ENCODE results near the gene GPR158. TPM values are rescaled to one million over a fixed set of nuclear protein-coding genes. Genes with fewer than 3 reads are reported as not detected.

GPR158 gene
- total and polyA plus RNA-seq, 4 donors: 0.42 TPM; not detected in 3

- 89 to 95% methylated on average over 1 of the region's 1 CpG for WGBS, 2 donors
- ATAC-seq (ENCODE audit: low FRiP score) (no peak), DNase-seq (no peak)
- Histone ChIP-seq H3K36me3 (ENCODE audit: control insufficient read depth in 1 of 2, insufficient read depth in 2 of 2, low read length in 1 of 2) (no peaks in the 10 kb centered on the region), H3K4me3 (ENCODE audit: low read length in 2 of 2) (no peak overlapping the region), H3K9me3 (ENCODE audit: control insufficient read depth, low read length) (peaks cover 1% of the 10 kb centered on the region), H3K27ac (ENCODE audit: low read depth in 1 of 2, low read length in 2 of 2) (no peak overlapping the region), H3K27me3 (ENCODE audit: control insufficient read depth in 1 of 2, insufficient read depth in 2 of 2, low read length in 1 of 2) (no peaks in the 10 kb centered on the region), H3K4me1 (ENCODE audit: control insufficient read depth in 1 of 2, insufficient read depth in 2 of 2, low read length in 2 of 2) (no peaks in the 10 kb centered on the region)
- intact Hi-C loops (cut with DNase I): no loop called here
These were observed 103.4 kb downstream of the GPR158 start for GRCh38 chr10:25278180-25278579.

DNA sequence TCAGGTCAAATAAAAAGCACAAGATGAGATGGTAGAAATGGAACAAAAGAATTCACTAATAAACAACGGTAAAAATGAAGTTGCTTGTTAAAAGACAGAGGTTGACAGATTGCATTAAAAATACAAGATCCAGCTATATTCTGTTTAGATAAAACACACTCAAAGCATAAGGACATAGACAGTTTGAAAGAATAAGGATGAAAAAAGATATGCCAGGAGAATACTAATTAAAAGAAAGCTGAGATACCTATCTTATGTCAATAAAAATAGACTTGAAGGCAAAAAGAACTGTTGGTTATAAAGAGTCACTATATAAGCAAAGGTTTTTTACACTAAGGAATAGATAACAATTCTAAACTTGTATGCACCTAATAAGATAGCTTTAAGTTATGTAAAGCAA is 105.3 kb downstream of the GPR158 start:
- WGBS, 2 donors: 92 to 95% methylated on average over 1 of the region's 1 CpG

GRCh38 chr10:25280573-25280972 is 105.8 kb downstream of the GPR158 start:
- Histone ChIP-seq H3K27me3 (ENCODE audit: control insufficient read depth in 1 of 2, insufficient read depth in 2 of 2, low read length in 1 of 2) (no peaks in the 10 kb centered on the region), H3K9me3 (ENCODE audit: control insufficient read depth, low read length) (peaks cover 3% of the 10 kb centered on the region), H3K27ac (ENCODE audit: low read depth in 1 of 2, low read length in 2 of 2) (no peak overlapping the region), H3K36me3 (ENCODE audit: control insufficient read depth in 1 of 2, insufficient read depth in 2 of 2, low read length in 1 of 2) (no peaks in the 10 kb centered on the region), H3K4me1 (ENCODE audit: control insufficient read depth in 1 of 2, insufficient read depth in 2 of 2, low read length in 2 of 2) (no peaks in the 10 kb centered on the region), H3K4me3 (ENCODE audit: low read length in 2 of 2) (no peak overlapping the region)
- no peak for ATAC-seq (ENCODE audit: low FRiP score)
- 79 to 84% methylated on average over 7 of the region's 7 CpGs for WGBS, 2 donors
- no peak for DNase-seq
- intact Hi-C loops (cut with DNase I): no loop called here

More for the DNA sequence above, 105.3 kb downstream of the GPR158 start:
- Histone ChIP-seq H3K27me3 (ENCODE audit: control insufficient read depth in 1 of 2, insufficient read depth in 2 of 2, low read length in 1 of 2) (no peaks in the 10 kb centered on the region), H3K27ac (ENCODE audit: low read depth in 1 of 2, low read length in 2 of 2) (no peak overlapping the region), H3K4me1 (ENCODE audit: control insufficient read depth in 1 of 2, insufficient read depth in 2 of 2, low read length in 2 of 2) (no peaks in the 10 kb centered on the region), H3K36me3 (ENCODE audit: control insufficient read depth in 1 of 2, insufficient read depth in 2 of 2, low read length in 1 of 2) (no peaks in the 10 kb centered on the region), H3K9me3 (ENCODE audit: control insufficient read depth, low read length) (peaks cover 1% of the 10 kb centered on the region), H3K4me3 (ENCODE audit: low read length in 2 of 2) (no peak overlapping the region)
- intact Hi-C loops (cut with DNase I): no loop called here
- DNase-seq: no peak
- ATAC-seq (ENCODE audit: low FRiP score): no peak

- 63 to 67% methylated on average over 2 of the region's 2 CpGs for WGBS, 2 donors
- DNase-seq (no peak), ATAC-seq (ENCODE audit: low FRiP score) (no peak)
- H3K36me3 ChIP-seq (ENCODE audit: control insufficient read depth in 1 of 2, insufficient read depth in 2 of 2, low read length in 1 of 2): no peaks in the 10 kb centered on the region
- peaks cover 3% of the 10 kb centered on the region for H3K9me3 ChIP-seq (ENCODE audit: control insufficient read depth, low read length)
- no peaks in the 10 kb centered on the region for H3K4me1 ChIP-seq (ENCODE audit: control insufficient read depth in 1 of 2, insufficient read depth in 2 of 2, low read length in 2 of 2)
- H3K27me3 ChIP-seq (ENCODE audit: control insufficient read depth in 1 of 2, insufficient read depth in 2 of 2, low read length in 1 of 2): no peaks in the 10 kb centered on the region
- intact Hi-C loops (cut with DNase I): no loop called here
- H3K4me3 ChIP-seq (ENCODE audit: low read length in 2 of 2): no peak overlapping the region
- no peak overlapping the region for H3K27ac ChIP-seq (ENCODE audit: low read depth in 1 of 2, low read length in 2 of 2)
These were observed 111.0 kb downstream of the GPR158 start for GRCh38 chr10:25285809-25286208.

DNA sequence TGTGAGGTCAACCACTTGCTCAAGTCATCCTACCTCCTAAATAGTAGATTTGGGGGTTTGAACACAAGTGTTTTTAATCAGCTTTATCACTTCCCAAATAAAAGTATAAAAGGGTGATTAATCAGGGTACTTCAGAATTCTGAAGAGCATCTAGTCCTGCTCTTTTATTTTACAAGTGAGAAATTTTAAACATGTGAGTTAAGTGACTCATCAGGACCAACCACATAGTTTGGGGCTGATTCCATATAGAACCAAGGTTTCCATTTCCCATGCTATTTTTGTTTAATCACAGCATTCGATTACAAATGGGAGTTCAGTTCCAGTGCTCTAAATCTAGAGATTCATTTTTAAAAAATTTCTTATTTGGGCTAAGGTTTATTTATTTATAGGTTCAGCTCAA is 113.4 kb downstream of the GPR158 start:
- Histone ChIP-seq H3K9me3 (ENCODE audit: control insufficient read depth, low read length) (peaks cover 3% of the 10 kb centered on the region), H3K4me3 (ENCODE audit: low read length in 2 of 2) (no peak overlapping the region), H3K36me3 (ENCODE audit: control insufficient read depth in 1 of 2, insufficient read depth in 2 of 2, low read length in 1 of 2) (no peaks in the 10 kb centered on the region), H3K27me3 (ENCODE audit: control insufficient read depth in 1 of 2, insufficient read depth in 2 of 2, low read length in 1 of 2) (no peaks in the 10 kb centered on the region), H3K27ac (ENCODE audit: low read depth in 1 of 2, low read length in 2 of 2) (no peak overlapping the region), H3K4me1 (ENCODE audit: control insufficient read depth in 1 of 2, insufficient read depth in 2 of 2, low read length in 2 of 2) (no peaks in the 10 kb centered on the region)
- ATAC-seq (ENCODE audit: low FRiP score) (no peak), DNase-seq (no peak)
- WGBS, 2 donors: 66 to 69% methylated on average over 1 of the region's 1 CpG
- intact Hi-C loops (cut with DNase I): no loop called here

DNA sequence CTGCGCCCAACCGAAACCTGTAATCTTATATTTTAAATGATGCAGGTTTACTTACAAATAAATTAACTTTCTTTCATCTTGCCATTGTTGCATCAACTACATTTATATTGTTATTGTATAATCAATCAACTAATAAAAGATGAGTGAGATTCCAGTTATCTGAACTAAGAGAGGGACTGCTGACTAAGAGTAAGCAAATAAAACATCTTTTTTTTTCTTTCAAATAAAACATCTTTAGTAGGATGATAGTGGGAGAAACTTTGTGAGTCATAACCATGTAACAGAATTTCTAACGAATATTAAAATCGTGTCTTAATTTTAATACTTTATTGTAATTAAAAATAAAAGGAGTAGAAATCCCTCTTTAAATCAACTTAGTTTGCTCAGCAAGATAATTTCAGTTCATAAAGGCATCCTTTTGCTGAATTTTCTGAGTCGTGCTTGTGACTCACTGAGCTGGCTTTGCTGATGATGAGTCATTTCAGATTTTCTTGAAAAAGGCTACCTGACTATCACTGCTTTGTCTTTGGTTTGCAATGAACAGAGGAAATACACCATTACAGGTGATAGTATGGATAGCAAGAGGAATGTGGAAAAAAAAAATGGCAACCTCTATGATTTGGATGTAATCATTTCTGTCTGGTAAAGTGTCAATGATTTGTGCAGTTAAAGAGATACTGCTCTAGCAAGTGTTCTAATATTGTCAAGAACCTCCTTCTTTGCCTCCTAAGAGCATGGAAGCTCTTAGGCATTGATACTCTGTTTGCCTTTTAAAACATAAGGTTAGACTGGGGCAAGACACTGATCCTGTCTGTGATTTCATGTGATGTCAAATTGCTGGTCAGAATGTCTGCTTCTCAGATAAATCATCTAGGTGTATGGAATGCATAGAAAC is 119.5 kb downstream of the GPR158 start:
- intact Hi-C loops (cut with DNase I): no loop called here

DNA sequence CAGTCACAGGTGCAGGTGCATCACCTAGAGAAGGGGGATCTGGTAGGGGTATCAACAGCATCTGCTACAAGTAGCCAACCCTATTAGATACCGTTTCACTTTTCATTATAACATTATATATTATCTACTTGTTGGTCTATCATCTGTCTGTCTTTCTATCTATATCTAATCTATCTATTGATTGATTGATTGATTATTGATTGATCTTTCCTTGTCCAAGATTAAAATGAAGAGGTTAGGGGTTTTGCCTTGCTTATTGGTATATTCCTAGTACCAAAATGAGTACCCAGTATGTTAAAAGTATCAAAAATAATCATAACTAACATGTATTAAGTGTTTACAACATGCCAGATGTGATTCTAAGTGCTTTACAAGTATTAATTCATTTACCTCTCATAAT is 121.5 kb downstream of the GPR158 start:
- 69 to 90% methylated on average over 1 of the region's 1 CpG for WGBS, 2 donors
- no peaks in the 10 kb centered on the region for H3K27me3 ChIP-seq (ENCODE audit: control insufficient read depth in 1 of 2, insufficient read depth in 2 of 2, low read length in 1 of 2)
- H3K27ac ChIP-seq (ENCODE audit: low read depth in 1 of 2, low read length in 2 of 2): no peak overlapping the region
- intact Hi-C loops (cut with DNase I): no loop called here
- no peak overlapping the region for H3K4me3 ChIP-seq (ENCODE audit: low read length in 2 of 2)
- no peaks in the 10 kb centered on the region for H3K36me3 ChIP-seq (ENCODE audit: control insufficient read depth in 1 of 2, insufficient read depth in 2 of 2, low read length in 1 of 2)
- no peaks in the 10 kb centered on the region for H3K4me1 ChIP-seq (ENCODE audit: control insufficient read depth in 1 of 2, insufficient read depth in 2 of 2, low read length in 2 of 2)
- ATAC-seq (ENCODE audit: low FRiP score): no peak
- DNase-seq: no peak
- H3K9me3 ChIP-seq (ENCODE audit: control insufficient read depth, low read length): no peaks in the 10 kb centered on the region

More for the DNA sequence above, 119.5 kb downstream of the GPR158 start:
- DNase-seq (no peak), ATAC-seq (ENCODE audit: low FRiP score) (no peak)
- no peak overlapping the region for H3K4me3 ChIP-seq (ENCODE audit: low read length in 2 of 2)
- 84 to 87% methylated on average over 5 of the region's 5 CpGs for WGBS, 2 donors
- H3K36me3 ChIP-seq (ENCODE audit: control insufficient read depth in 1 of 2, insufficient read depth in 2 of 2, low read length in 1 of 2): no peaks in the 10 kb centered on the region
- H3K27me3 ChIP-seq (ENCODE audit: control insufficient read depth in 1 of 2, insufficient read depth in 2 of 2, low read length in 1 of 2): no peaks in the 10 kb centered on the region
- no peaks in the 10 kb centered on the region for H3K4me1 ChIP-seq (ENCODE audit: control insufficient read depth in 1 of 2, insufficient read depth in 2 of 2, low read length in 2 of 2)
- no peak overlapping the region for H3K27ac ChIP-seq (ENCODE audit: low read depth in 1 of 2, low read length in 2 of 2)
- H3K9me3 ChIP-seq (ENCODE audit: control insufficient read depth, low read length): no peaks in the 10 kb centered on the region

DNA sequence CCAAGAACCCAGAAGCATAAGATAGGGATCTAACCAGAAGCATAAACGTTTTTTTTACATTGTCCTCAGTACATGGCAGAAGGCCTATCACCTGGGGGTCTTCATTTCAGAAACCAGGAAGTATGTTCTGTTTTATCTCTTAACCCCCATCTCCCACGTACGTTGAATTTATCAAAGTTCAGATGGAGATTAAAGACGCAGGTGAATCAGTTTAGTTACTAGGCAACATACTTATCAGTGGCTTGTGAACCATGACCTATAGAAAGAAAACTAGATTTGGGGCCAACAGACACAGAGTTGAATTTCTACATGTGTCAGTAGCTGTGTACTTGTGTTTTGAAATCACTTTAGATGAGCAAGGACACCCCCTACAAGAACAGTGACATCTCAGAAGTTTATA is 122.7 kb downstream of the GPR158 start:
- H3K4me3 ChIP-seq (ENCODE audit: low read length in 2 of 2): no peak overlapping the region
- intact Hi-C loops (cut with DNase I): no loop called here
- WGBS, 2 donors: 61 to 63% methylated on average over 4 of the region's 4 CpGs
- ATAC-seq (ENCODE audit: low FRiP score) (no peak), DNase-seq (no peak)
- H3K9me3 ChIP-seq (ENCODE audit: control insufficient read depth, low read length): no peaks in the 10 kb centered on the region
- H3K27ac ChIP-seq (ENCODE audit: low read depth in 1 of 2, low read length in 2 of 2): no peak overlapping the region
- H3K27me3 ChIP-seq (ENCODE audit: control insufficient read depth in 1 of 2, insufficient read depth in 2 of 2, low read length in 1 of 2): no peaks in the 10 kb centered on the region
- H3K36me3 ChIP-seq (ENCODE audit: control insufficient read depth in 1 of 2, insufficient read depth in 2 of 2, low read length in 1 of 2): no peaks in the 10 kb centered on the region
- H3K4me1 ChIP-seq (ENCODE audit: control insufficient read depth in 1 of 2, insufficient read depth in 2 of 2, low read length in 2 of 2): no peaks in the 10 kb centered on the region

- WGBS, 2 donors: 66 to 76% methylated on average over 2 of the region's 2 CpGs
These were observed 125.3 kb downstream of the GPR158 start for GRCh38 chr10:25300073-25300472.

More at GRCh38 chr10:25300073-25300472, 125.3 kb downstream of the GPR158 start:
- Histone ChIP-seq H3K4me1 (ENCODE audit: control insufficient read depth in 1 of 2, insufficient read depth in 2 of 2, low read length in 2 of 2) (no peaks in the 10 kb centered on the region), H3K4me3 (ENCODE audit: low read length in 2 of 2) (no peak overlapping the region), H3K27ac (ENCODE audit: low read depth in 1 of 2, low read length in 2 of 2) (no peak overlapping the region), H3K36me3 (ENCODE audit: control insufficient read depth in 1 of 2, insufficient read depth in 2 of 2, low read length in 1 of 2) (no peaks in the 10 kb centered on the region), H3K27me3 (ENCODE audit: control insufficient read depth in 1 of 2, insufficient read depth in 2 of 2, low read length in 1 of 2) (no peaks in the 10 kb centered on the region), H3K9me3 (ENCODE audit: control insufficient read depth, low read length) (no peaks in the 10 kb centered on the region)
- intact Hi-C loops (cut with DNase I): no loop called here
- ATAC-seq (ENCODE audit: low FRiP score) (no peak), DNase-seq (no peak)
